Activated CD4-positive, CD25-positive, alpha-beta regulatory T cell (primary cell): ENCODE data around the gene NDUFAF7.
"Not testable (repeated sequence)": the region's sequence is repeated elsewhere in the genome, so short reads cannot be mapped to it uniquely, and the experiment has no call there.

Experiments
- DNase-seq, 4 experiments: peaks; one replicate each; lab custom pipeline; 2025; lab: John Stamatoyannopoulos, UW

NDUFAF7 gene

DNA sequence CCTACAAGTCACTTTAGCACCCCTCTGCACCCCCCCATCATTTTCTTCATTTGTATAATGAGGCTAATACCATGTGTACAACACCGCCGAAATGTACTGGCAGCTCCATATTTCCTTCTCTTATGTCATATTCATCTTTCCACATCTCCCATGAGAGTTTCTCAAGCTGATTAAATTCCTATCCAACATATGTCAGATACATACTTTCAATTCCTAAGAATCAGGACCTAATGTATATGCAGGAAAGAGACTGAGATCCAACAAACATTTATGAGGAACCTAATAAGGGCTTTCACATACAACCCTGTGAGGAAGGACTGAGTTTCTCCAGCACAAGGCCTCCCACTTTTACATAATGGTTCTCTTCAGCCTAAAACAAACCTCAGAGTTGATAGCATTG is 51.3 kb downstream of the NDUFAF7 start:
- no peak for DNase-seq

- DNase-seq, result no peak
These were observed 51.7 kb downstream of the NDUFAF7 start for GRCh38 chr2:37283207-37283606.

- no peak for DNase-seq
These were observed 52.9 kb downstream of the NDUFAF7 start for GRCh38 chr2:37284381-37284780.

- no peak for DNase-seq
These were observed 56.5 kb downstream of the NDUFAF7 start for GRCh38 chr2:37287966-37288365.

- DNase-seq, result no peak
These were observed 60.2 kb downstream of the NDUFAF7 start for GRCh38 chr2:37291680-37292079.

DNA sequence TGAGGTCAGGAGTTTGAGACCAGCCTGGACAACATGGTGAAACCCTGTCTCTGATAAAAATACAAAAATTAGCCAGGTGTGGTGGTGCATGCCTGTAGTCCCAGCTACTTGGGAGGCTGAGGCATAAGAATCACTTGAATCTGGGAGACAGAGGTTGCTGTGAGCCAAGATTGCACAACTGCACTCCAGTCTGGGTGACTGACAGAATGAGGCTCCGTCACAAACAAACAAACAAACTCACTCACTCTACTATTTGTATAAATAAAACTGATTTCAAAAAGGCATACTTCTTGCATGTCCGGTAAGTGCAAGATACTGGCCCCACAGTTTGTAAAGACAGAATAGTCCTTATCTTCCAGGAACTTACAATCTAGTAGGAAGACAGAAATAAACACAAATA is 63.4 kb downstream of the NDUFAF7 start:
- not testable (repeated sequence) for DNase-seq

- DNase-seq, result no peak
These were observed 64.1 kb downstream of the NDUFAF7 start for GRCh38 chr2:37295469-37296073.

DNA sequence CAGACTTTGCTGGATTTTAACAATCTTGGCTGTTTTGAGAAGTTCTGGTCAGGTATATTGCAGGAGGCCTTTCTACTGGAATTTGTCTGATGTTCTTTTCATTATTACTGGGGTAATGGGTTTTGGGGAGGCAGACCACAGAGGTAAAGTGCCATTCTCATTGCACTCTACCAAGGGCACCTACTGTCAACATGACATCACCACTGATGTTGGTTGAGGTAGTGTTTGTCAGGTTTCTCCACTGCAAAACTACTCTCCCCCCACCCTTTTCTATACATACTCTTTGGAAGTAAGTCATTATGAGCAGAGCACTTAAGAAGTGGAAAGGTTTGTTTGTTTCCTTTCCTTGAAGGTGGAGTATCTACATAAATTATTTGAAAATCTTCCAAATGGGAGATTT is 66.2 kb downstream of the NDUFAF7 start:
- DNase-seq, result no peak
